ENCODE measurements around the gene FSTL4.

Gene FSTL4

DNA sequence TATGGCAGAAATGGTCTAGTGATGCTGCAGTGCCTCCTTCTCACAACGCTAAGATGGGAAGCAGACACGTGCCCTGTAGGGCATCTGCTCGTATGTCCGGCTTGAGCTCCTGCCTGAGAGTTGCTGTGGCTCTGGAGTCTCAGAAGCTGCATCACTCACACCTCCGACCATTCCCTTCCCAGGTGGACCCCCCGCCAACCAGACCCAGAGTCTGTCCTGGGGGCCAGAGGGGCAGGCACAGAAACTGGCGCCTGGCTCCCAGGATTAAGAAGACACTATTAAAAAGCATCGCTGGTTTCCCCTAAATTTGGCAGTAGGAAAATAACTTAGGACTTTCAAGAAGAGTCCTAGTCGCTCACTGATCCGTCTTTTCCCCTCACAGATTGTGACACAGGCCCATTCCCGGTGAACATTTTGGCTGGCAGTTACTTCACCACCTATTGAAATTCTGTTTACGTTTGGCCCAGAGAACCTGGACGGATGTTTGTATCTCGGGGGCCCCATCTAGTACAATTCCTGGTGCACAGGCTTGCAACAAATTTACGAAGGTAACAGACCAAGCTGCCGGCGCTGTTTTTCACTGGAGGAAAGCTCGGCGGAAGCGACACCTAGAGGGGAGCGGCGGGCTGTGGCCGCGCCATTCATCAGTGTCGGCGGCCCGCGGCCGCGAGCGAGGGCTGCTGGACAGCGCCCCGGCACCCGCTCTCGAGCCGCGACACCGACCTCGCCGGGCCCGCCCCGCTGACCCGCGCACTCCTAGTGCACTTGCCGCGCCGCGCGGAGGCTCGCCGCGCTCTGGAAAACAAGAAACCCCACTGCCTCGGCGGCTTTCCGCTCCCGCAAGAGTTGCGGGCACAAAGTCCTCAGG, 1.6 kb downstream of the FSTL4 start:
- DNase-seq, result peak; percentile 18 to 55

DNA sequence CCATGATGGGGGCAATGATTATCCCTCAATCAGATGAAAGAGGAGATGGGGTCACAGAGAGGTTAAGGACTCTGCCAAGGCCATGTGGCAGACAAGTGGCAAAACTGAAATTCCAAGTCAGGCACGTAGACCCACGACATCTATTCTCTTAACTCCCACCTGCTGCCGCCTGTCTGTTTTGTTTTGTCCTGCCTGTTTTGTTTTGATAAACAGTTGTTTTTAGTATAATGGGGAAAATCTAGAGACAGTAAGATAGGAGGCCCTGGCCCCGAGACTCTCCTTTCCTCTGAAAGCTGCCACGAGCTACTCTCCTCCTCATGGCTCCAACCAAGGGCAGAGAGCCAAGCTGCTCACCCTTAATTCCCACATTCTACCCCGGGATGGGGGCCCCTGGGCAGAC, 4.9 kb downstream of the FSTL4 start:
- DNase-seq, result no peak

DNA sequence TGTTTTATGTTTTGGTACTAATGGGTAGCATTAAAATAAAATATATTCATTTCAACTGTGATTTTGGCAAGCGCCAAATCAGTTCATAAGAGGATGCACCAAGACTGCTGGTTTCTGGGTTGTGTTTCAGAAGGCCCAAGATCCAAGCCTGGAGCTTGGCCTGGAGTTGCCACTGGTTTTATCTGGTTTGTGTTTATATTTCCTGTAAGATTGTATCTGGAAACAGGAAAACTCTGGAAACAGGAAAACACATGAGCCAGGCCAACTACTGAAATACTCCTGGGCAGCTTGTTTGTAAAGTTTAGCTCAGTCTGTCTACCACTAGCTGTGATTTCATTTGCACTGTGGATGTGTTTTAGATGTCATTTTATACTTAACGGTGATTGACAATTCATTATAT, 5.5 kb downstream of the FSTL4 start:
- no peak for DNase-seq

DNA sequence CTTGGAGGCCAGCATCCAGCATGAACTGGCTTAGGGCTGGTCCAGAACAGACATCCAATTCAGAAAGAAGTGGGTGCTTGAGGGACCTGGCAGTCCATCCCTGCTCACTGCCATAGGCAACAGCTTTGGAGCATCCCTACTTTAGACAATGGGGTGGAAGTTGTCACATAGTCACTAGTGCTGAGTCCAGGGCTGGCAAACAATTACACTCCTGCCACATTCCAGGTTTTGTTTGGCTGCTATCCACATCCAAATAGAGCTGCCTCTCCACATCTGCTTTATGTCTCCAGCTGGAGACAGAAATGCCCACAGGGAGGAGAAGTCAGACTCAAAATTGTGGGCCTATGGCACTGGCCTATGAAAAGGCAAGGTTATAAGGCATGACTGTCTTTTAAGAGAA, 7.0 kb downstream of the FSTL4 start:
- no peak for DNase-seq

DNA sequence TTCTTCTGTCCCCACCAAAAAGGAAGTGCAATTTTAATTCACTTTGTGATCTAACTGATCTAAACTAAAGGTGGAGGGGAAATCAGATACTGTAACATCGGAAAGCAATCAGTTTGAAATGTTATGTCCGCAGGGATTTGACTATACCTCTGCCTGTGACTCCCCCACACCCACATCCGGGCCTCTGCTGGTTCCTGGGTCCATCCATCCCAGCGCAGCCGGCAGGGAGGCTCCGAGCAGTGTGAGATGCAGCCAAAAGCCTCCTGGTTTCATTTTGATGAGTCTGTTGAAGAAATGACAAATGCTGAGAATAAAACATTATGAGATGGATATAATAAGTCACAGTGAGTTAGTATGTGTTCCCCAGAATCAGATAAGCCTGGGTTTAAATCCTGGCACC, 8.6 kb downstream of the FSTL4 start:
- DNase-seq, result no peak

DNA sequence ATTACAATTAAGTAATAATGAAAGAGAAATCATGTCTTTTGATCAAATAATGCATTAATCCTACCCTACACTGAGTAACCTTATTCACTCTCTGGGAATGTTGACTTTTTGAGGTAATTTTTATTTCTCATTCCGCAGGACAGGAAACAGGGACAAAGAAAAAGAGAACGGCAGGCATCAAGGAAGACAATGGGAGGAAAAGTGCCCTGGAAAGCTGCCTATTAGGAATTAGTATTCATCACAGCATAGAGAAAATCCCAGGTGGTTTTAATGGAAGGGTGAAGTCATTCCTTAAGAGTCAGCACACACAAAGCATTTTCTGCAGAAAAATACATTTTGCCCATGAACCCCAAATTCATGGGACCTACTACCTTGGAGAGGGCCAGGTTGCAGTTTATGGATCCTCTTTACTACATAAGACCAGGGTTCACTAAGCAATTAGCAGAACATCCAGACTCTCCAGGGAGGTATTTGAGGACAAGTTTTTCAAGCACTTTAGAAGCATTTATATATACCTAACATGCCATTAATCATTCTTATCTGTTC, 9.4 kb downstream of the FSTL4 start:
- DNase-seq, result peak in 1 of 2 experiments; percentile 15

DNA sequence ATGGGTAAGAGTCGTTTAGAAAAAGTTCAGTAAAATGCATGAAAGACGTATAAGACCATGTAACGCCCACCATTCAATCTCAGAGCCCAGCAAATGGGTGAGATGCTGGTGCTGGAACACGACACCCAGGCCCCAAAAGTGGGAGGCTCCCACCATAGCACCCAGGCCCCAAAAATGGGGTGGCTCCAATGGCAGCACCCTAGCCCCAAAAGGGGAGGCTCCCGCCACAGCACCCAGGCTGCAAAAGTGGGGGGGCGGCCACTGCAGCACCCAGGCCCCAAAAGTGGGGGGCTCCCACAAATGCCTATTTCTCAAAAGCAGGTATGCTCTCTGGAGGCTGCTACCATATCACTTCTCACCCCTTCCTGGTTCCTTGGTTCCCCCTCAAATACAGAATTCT, 12.7 kb downstream of the FSTL4 start:
- no peak for DNase-seq

DNA sequence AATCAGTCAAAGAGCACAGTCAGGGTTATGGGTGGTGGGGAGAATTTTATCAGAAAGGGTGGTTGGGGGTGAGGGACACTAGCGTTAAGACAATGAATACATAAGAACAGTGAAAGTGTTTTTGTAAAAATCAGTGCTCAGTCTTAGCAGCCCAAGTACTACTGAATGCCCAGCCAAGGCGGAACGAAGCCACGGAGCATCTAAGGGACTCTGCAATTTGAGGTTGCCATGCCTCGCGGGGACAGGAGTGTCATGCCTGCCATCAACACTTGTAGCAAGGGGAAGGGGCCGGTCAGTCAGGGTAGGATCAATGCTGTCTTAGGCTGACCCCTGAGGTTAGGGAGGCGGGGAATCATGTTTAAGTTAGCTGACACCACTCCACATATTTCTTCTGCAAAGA, 13.3 kb downstream of the FSTL4 start:
- DNase-seq, result no peak

DNA sequence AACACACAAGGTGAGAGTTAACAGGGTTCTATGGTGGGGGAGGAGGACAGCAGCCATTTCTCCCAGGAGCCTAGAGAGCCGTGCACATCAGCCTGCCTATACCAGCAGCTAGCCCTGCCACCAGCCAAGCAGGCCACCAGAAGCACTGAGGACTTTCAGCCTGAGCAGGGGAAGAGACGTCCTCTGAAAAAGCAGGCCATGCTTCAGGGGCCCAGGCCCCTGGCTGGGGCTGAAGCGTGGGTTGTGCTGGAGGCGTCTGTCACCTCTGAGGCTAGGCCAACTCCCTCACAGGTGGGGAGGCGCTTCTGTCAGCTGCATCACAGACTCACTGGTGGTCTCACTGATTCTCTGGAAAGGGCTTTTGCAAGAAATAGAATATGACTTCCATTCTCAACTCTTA, 16.3 kb downstream of the FSTL4 start:
- DNase-seq, result no peak

DNA sequence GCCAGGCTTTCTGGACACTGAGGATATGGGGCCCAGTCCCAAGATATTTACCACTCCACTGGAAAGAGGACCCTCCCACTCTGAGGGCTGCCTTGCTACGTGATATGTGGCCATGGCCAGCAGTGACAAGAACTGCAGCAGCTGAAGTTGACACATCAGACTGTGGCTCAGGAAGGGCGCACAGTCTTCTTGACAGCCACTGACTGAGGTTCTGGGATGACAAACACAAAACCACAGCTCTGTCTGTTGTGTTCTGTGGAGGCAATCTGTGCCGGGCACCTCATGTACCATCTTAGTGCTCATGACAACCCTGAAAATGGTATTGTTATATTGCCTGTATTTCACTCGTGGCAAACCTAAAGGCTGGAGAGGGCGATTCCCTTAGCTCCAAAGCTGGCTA, 16.9 kb downstream of the FSTL4 start:
- no peak for DNase-seq

DNA sequence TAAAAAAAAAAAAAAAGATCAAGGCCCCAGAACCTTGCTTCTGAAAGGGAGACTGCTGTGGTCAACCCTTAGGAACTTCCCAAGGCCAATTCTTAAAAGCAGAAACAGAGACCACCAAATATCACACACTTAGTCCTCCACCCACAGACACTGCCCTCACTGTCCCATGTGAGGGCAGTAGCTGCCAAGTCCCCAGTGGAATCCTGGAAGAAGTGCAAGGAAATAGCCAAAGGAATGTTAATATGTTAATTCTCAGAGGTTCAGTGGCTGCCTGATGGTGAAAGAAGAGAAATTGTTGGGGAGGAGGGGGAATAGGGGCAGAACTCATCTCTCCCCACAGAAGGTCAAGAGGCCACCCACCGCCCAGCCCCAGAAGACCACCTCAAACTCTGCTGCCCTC, 23.1 kb downstream of the FSTL4 start:
- DNase-seq, result no peak

DNA sequence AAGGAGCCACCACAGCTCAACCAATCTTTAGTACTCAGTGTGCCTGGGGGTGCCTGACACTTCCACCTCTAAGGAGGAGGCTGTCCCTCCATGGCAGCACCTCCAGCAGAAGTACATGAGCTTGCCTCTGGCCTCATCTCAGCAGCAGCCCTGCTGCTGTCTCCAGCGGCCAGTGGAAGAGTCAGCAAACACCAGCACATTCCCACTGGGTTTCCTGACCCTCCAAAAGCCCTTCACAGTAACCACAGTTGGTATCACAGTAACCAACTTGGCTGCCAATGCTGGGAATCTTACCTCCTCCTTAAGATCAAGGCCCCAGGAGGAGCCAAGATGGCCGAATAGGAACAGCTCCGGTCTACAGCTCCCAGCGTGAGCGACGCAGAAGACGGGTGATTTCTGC, 29.4 kb downstream of the FSTL4 start:
- no peak for DNase-seq

DNA sequence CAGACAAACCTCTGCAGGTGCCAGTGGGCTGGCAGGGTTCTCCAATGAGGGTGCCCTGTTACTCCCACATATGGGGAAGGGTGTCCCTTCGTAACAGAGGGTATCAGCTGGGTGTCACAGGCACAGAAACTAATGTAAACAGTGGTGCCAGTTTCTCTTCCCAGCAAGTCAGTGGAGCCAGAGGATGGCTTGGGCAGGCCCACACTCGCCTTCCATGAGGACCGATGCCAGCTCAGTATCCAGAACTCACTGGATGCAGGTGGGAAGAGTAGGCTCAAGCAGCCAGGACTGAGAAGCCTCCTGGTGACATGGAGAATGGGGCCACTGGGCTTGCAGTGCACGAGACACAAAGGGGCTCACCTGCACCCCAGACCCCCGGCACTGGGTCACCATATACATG, 30.4 kb downstream of the FSTL4 start:
- DNase-seq, result peak in 1 of 2 experiments; percentile 5

DNA sequence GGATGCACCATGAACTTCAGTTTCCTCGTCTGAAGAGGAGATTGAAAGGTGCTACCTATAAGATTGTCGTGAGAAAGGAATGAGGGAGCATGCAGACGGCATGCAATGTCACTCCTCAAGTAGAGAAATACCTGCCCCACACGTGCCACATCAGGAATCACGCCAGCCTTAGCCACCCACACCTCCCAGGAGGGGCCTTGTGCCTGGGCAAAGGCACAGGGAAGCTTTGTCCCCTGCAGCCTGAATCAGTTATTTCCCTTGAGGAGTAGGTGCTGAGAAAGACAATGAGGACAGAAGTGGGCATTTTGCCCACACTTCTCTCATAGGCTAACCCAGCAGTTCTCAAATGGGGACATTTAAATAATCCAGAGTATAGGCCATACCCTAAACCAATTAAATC, 31.0 kb downstream of the FSTL4 start:
- no peak for DNase-seq

DNA sequence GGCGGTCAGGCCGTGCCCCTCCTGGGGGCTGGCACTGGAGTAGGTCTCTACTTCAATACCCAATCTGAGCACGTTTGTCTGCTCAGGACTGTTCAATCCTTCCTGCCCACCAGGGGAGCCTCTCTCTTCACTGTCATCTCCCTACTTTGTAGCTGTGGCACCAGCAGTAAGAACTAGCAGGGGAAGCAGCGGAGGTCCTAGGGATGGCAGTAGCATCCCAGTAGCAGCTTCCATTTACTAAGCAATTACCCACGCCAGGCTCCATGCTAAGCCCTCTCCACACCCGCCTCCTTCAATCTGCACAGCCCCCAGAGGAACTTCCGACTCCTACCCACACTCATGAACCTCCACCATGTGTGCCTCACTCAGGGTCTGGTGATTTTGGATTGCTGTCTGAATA, 31.7 kb downstream of the FSTL4 start:
- DNase-seq, result no peak

DNA sequence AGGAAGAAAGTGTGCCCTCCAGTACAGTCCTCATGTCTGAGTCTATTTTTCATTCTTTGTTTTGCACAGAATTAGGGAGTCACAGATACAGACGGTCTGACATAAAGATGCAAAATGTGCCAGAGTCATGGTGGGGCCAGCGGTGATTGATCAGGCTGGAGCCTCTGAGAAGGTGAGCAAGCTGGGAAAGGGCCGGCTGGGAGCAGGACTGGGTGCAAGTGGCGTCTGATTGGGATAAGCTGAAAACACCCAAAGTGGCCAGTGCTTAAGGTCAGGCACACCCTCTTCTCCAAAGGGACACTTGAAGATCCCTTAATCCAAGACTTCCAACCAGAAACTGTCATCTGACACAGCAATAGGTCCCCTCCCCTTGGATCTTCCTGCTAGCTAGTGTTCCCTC, 32.6 kb downstream of the FSTL4 start:
- no peak for DNase-seq

DNA sequence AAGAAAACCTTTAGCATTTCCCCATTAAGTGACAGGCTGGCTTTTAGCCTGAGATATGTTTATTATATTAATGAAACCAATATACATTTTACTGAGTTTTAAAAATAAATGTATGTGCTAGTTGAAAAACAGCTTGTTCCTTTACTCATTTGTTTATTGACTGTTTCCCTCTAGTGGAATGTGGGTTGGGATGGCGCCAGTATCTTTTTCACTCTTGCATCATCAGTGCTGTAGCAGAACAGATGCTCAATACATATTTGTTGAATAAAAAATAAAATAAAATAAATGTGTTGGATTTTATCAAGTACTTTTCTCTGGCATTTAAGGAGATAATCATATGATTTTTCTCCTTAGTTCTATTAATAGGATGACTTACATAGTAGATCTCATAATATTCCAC, 43.0 kb downstream of the FSTL4 start:
- no peak for DNase-seq

DNA sequence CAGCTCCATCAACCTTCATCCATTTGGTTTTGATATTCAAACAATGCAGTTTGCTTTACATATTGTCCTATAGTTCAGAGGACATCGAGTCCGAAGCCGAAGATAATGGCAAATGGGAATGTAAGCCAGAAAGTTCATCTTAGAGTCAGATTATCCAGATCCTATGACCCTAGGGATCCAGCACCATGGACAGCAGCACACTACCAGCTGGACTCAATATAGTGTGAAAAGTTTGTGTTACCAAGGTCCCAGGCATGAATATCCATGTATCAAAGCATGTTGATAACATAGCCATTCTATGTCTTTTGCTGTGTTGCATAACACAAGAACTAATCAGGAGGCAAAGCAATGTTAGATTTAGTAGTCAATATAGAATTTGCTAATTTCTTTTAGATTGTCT, 46.3 kb downstream of the FSTL4 start:
- DNase-seq, result no peak

DNA sequence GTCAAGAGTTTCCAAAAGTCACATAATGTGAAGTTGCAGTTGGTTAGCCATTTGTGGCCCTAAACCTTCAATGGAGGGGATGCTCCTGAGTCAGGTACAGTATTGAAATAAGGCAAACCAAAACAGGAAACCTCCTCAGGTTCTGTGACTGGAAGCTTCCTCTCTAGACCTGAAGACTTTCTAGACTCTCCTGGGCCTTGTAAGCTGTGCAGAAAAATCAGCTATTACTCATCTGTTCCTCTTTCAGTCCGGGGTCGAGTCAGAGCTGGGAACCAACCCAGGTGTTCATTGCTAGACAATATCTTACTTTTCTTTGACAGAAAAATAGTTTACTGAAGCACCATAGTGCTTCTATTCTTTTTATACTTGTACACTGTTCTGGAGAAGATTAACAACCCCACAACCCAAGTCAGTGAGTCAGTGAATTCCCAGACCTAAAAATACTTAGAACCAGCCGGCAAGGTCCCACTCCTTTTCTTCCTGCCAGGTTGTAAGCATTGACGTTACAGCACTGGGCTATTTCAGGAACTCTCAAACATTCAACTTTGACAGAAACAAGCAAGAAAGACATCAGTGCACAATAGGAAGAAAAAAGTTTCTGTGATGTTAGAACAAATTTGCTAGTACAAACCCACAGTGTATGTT, 47.3 kb downstream of the FSTL4 start:
- no peak for DNase-seq

DNA sequence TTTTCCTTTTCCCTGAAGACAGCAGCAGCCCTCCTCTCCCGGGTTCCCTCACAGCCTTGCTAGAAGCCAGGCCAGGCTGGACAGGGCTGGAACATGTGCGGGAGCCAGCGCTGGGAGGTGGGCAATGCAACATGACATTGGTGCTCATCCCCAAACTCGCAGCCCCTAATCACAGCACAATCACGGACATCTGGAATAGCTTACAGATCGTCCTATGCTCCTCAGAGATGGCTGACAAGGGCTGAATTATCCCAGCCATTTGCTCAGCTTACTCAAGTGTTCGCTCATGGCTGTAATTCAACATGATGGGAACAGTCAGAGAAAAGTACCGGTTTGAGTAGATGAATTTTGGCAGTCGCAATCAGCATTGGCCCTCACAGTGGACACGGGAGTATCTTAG, 49.8 kb downstream of the FSTL4 start:
- no peak for DNase-seq

DNA sequence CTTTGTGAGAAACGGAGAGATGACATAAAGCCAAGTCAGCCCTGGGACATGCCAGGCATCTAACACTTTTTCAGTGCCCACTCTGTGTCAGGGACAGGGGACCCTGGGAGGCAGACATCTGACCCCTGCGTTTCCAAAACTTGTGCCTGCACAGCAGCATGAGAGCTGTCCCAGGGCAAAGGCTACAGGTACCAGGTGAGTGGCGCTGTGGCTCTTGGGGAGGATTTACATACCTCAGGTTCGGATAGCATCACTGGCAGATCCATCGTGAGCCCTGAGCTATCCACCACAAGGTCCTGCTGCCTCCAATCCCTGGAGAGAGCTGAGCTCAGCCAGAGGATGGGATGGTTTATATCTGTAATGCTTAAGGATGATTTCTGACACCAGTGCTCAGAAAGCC, 52.4 kb downstream of the FSTL4 start:
- no peak for DNase-seq

DNA sequence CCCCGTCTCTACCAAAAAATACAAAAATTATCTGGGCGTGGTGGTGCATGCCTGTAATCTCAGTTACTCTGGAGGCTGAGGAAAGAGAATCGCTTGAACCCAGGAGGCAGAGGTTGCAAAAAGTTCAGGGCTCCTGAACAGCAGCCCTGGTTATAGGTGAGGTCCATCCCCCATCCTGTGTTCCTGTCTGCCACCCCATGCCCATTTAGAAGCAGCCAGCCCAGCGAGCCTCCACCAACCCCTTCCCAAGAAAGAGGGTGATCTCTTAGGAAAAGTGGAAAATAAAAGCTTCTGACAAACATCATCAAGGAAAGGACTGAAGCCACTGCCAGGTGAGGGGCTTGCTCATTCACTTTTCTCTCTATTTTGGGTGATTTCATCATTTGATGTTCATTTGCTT, 55.8 kb downstream of the FSTL4 start:
- no peak for DNase-seq

DNA sequence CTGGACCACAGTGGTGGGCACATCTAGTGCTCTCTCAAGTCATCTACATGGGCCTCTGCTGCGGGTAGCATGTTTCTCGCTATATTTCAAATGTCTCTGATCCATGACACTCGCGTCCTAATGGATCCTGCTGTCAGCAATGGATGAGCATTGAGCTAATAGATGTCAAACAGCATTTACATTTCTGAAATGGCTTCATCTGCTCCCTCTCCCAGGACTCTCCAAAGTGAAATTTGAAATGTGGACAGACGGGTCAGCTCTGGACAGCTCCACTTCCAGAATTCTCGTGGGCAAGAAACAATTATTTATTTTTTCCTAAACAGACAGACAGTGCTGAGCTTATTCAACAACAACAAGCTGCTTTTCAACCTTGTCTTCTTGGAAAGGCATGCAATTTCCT, 58.1 kb downstream of the FSTL4 start:
- no peak for DNase-seq

DNA sequence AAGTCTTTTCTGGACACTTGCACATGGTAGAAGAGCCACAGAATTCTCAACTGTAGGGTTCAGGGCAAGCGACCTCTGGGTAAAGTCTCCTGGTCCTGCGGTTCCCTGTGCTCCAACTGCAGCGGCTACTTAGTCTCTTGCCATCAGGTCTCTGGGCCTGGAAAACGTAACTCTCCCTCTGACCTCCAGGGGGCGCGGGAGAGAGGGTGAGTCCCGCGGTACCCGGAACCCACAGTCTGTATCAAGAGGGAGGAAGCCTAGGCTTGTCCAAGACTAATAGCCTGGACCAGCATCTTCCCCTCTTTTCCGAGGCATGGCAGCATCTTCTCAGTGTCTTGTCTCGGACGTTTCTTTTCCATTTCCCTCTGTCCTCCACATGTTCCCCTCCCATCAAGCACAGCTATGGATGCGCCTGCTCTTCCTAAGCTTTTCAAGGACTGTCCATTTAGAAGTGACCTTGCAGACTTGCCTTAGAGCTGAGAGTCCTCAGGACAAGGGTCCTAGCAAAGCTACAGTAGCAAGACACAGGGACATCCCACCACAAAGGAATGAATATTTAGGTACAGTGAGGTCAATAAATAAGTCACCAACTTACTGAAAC, 59.3 kb downstream of the FSTL4 start:
- DNase-seq, result no peak

Measured in NCI-H2081 (cell line).